ENCODE measurements around the gene TMEM184C.

Gene TMEM184C

GRCh38 chr4:147643616-147644015 lies 26.4 kb downstream of the TMEM184C start:
- no peak overlapping the region for H3K27ac ChIP-seq
- H3K4me3 ChIP-seq: no peak overlapping the region

- Histone ChIP-seq H3K27ac (no peak overlapping the region), H3K4me3 (no peak overlapping the region)
These were observed 27.3 kb downstream of the TMEM184C start for GRCh38 chr4:147644471-147644870.

GRCh38 chr4:147645099-147645498 lies 27.9 kb downstream of the TMEM184C start:
- H3K27ac ChIP-seq: no peak overlapping the region

GRCh38 chr4:147648656-147649055 lies 31.5 kb downstream of the TMEM184C start:
- H3K27ac ChIP-seq: no peak overlapping the region
- no peak overlapping the region for H3K4me3 ChIP-seq

More at GRCh38 chr4:147645099-147645498, 27.9 kb downstream of the TMEM184C start:
- H3K4me3 ChIP-seq: no peak overlapping the region

- Histone ChIP-seq H3K4me3 (no peak overlapping the region), H3K27ac (no peak overlapping the region)
These were observed 34.4 kb downstream of the TMEM184C start for GRCh38 chr4:147651563-147651962.

- Histone ChIP-seq H3K27ac (no peak overlapping the region), H3K4me3 (no peak overlapping the region)
These were observed 38.4 kb downstream of the TMEM184C start for GRCh38 chr4:147655639-147656038.

GRCh38 chr4:147658501-147658900 lies 41.3 kb downstream of the TMEM184C start:
- Histone ChIP-seq H3K27ac (no peak overlapping the region), H3K4me3 (no peak overlapping the region)

- Histone ChIP-seq H3K4me3 (no peak overlapping the region), H3K27ac (no peak overlapping the region)
These were observed 56.9 kb downstream of the TMEM184C start for GRCh38 chr4:147674073-147674472.

- Histone ChIP-seq H3K4me3 (no peak overlapping the region), H3K27ac (no peak overlapping the region)
These were observed 57.3 kb downstream of the TMEM184C start for GRCh38 chr4:147674496-147674895.

- H3K4me3 ChIP-seq: no peak overlapping the region
- H3K27ac ChIP-seq: no peak overlapping the region
These were observed 60.9 kb downstream of the TMEM184C start for GRCh38 chr4:147678106-147678505.

GRCh38 chr4:147678796-147679549 lies 61.8 kb downstream of the TMEM184C start:
- Histone ChIP-seq H3K27ac (no peak overlapping the region), H3K4me3 (no peak overlapping the region)

GRCh38 chr4:147682755-147683154 lies 65.6 kb downstream of the TMEM184C start:
- Histone ChIP-seq H3K4me3 (peak overlapping the region in 5 of 7 experiments; percentile 64 to 86 (median 71)), H3K27ac (peak overlapping the region in 5 of 21 experiments; percentile 81 to 89 (median 87))

GRCh38 chr4:147683188-147683591 lies 66.0 kb downstream of the TMEM184C start:
- H3K4me3 ChIP-seq: peak overlapping the region; percentile 57 to 86 (median 70)
- peak overlapping the region in 20 of 21 experiments; percentile 42 to 90 (median 84) for H3K27ac ChIP-seq

- H3K27ac ChIP-seq: peak within 1 kb of the TSS; percentile 25 to 90 (median 83)
- H3K4me3 ChIP-seq: peak within 1 kb of the TSS; percentile 57 to 86 (median 70)
These were observed 66.8 kb downstream of the TMEM184C start, which contains the start of gene PRMT9 for GRCh38 chr4:147683717-147684700. PRMT9 (minus strand) TSS chr4:147684163; CDS start chr4:147683987, 176 bp downstream.

GRCh38 chr4:147689067-147689466 lies 71.9 kb downstream of the TMEM184C start:
- Histone ChIP-seq H3K4me3 (no peak overlapping the region), H3K27ac (no peak overlapping the region)

GRCh38 chr4:147691820-147692219 lies 74.6 kb downstream of the TMEM184C start:
- Histone ChIP-seq H3K4me3 (no peak overlapping the region), H3K27ac (no peak overlapping the region)

- no peak overlapping the region for H3K27ac ChIP-seq
- no peak overlapping the region for H3K4me3 ChIP-seq
These were observed 76.0 kb downstream of the TMEM184C start for GRCh38 chr4:147693218-147693617.

- H3K4me3 ChIP-seq: no peak overlapping the region
These were observed 79.7 kb downstream of the TMEM184C start for GRCh38 chr4:147696866-147697265.

GRCh38 chr4:147704846-147705245 lies 87.6 kb downstream of the TMEM184C start:
- Histone ChIP-seq H3K27ac (no peak overlapping the region), H3K4me3 (no peak overlapping the region)

More at GRCh38 chr4:147696866-147697265, 79.7 kb downstream of the TMEM184C start:
- H3K27ac ChIP-seq: no peak overlapping the region

All from skin epidermis (tissue), 12 donors.